Activated T-helper 1 cell treated with anti-CD3 and anti-CD28 coated beads, Interleukin-2, amount 50 U/mL, for 16 hours (primary cell): ENCODE results near the gene WDFY2.
"Not testable (repeated sequence)": the region's sequence is repeated elsewhere in the genome, so short reads cannot be mapped to it uniquely, and the experiment has no call there.

ENCODE experiments used
- DNase-seq, 2 donors: peaks; one replicate each; pipeline ENCODE4 v3.0.0-alpha.2; 2020; ENCODE audit warnings: low read depth in 1 of 2, low spot score in 1 of 2

Gene WDFY2, protein sequence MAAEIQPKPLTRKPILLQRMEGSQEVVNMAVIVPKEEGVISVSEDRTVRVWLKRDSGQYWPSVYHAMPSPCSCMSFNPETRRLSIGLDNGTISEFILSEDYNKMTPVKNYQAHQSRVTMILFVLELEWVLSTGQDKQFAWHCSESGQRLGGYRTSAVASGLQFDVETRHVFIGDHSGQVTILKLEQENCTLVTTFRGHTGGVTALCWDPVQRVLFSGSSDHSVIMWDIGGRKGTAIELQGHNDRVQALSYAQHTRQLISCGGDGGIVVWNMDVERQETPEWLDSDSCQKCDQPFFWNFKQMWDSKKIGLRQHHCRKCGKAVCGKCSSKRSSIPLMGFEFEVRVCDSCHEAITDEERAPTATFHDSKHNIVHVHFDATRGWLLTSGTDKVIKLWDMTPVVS

DNA sequence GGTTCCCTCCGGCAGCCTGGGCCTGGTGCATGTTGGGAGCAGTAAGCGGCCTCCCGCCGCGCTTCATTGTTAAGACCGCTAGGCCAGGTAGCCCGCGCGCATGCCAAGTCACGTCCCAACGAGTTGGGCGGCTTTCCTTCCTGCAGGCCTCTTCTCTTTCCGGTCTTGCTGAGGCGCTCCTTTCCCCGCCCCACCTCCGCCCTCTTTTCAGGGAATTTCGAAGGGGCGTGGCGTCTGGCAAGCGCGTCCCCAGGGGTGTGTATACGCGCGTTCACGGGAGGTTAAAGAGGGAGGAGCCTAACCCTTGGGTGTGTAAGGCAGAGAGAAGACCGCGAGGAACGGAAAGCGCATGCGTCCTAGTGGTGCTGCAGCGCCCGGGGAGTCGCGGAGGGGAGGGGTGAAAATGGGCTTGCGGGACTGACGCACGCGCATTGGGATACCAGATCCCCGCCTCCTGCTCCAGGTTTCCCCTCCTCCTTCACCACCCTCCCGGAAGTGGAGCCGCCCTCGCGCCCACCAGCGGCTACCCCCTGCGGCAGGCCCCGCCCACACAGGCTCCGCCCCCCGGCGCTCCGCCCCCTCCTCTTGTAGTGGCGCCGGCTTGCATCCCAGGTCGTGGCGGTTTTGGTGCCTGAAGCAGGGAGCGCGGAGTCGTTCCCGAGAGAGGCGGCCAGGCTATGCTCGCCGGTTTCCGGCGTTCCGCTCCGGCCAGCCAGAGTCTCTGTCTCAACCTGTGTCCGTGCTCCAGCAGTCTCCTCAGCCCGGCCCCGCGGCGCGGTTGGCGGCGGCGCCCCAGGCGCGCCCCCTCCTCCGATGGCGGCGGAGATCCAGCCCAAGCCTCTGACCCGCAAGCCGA, at the start of gene WDFY2:
Gene WDFY2 (plus strand): TSS at position 588 of the 856 bp plus-strand sequence. CDS start 226 bp downstream, at position 814.
- DNase-seq: peak; percentile 99

DNA sequence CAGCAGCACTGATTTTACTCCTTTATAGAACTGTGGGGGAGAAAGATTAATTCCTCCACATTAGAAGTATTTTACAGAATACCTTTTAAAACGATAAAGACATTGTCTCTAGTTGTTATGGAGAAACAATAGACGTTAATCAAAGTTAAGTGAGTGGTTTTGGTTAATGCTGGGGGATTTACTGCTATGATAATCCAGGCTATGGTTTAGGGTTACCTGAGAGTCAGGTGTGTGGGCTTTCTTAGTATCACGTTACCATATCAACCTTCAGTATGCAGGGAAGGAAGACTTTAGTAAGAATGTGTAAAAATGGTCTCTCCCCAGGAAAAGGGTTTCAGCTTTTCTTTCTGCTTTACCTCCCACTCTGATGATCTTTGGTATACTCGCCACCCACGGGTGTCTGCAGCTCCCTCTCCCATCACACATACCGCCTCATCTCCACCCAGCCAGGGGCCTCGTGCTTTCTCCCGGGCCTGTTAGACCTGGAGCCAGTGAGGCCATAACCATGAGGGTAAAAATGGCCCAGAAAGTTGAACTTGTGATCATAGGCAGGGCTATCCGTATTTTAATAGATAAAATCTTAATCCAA, 45.6 kb upstream of the WDFY2 start:
- DNase-seq: no peak

DNA sequence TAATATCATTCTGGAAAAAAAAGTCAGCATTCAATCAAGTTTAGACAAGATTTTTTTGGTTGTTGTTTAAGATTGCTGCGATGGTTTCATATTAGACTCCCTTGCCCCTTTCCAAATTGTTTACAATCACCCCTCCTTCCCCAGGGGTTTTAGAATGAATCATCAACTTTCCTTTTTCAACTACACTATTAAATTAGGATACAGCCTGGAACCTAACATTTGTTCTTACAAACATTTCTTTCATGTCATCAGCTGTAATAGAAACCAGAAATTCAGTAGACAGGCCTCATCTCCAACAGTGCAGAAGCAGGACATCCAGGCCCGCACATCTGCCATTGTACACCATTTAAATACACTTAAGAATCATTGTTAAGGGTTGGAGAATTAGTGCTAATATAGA, 44.4 kb upstream of the WDFY2 start:
- DNase-seq: no peak

DNA sequence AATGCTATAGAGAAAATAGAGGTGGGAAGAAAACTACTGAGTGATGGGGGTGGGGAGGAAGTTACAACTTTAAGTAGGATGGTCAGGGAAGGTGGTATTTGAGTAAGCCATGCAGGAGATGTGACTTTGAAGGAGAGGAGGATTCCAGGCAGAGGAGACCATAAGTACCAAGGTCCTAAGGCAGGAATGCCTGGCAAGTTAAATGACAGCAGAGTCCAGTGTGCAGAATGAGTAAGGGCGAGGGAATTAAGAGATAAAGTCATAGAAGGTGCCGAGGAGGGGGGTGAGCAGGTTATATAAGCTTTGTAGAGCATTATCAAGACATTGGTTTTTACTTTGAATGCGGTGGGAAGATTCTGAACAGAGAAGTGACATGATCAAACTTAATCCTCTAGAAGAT, 43.2 kb upstream of the WDFY2 start:
- DNase-seq: no peak

DNA sequence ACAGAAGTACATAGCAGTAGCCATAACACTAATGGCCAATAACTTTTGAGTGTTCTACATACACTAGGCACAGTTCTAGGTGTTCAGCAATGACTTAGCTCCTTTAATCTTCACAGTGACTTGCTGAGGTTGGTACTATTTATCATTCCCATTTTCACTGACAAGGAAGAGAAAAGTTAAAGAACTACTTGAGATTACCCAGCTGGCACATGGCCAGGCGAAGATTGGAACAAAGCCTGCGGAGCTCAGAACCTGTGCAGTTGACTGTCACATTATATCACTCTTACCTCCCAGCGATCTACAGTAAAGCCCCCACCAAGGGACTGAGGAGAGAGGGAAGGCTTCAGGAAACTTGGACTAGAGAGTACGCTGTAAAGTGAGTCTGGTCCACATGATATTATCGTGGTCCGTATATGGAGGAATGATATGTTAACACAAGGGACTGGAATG, 42.4 kb upstream of the WDFY2 start:
- no peak for DNase-seq

DNA sequence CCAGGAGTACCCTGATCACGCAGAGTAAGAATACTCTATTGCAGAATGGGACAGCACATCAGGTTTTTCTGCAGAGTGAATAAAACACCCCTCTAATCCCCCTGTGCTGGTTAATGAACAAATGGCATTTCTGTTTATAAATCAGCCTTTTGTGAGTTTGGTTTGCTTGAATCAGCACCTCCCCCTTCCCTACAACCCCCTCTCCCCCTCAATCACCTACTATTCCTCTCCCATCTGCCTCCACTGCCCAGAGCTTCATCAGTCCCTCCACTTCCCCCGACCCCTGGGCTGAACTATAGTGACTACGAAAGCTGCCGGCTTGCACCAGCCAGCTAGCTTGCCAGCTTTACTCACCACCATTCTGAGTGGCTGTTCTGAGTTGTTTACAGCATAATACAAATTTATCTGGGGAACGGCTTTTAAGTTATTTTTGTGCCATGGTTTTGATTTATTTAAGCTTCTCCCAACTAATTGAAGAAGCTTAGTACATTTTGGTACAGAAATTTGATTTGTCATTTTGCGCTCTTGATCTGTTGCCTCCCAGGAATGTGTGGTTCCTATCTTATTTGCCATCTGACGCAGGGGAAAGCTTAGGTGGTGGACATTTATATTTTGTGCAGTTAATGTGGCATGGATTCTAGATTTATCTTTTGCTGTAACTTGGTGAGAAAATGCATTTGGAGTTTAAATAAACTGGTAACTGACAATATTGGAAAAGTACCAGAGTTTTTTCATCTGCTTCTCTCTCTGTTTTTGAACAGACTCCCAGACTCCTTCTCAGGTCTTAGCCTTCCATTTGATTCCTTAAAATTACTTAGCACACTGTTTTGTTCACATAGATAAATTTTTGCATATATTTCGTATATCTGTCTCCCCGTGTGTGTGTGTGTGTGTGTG, 41.7 kb upstream of the WDFY2 start:
- DNase-seq: no peak

DNA sequence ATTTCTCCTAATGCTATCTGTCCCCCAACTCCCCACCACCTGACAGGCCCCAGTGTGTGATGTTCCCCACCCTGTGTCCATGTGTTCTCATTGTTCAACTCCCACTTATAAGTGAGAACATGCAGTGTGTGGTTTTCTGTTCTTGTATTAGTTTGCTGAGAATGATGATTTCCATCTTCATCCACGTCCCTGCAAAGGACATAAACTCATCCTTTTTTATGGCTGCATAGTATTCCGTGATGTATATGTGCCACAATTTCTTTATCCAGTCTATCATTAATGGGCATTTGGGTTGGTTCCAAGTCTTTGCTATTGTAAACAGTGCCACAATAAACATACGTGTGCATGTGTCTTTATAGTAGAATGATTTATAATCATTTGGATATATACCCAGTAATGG, 38.8 kb upstream of the WDFY2 start:
- not testable (repeated sequence) for DNase-seq

DNA sequence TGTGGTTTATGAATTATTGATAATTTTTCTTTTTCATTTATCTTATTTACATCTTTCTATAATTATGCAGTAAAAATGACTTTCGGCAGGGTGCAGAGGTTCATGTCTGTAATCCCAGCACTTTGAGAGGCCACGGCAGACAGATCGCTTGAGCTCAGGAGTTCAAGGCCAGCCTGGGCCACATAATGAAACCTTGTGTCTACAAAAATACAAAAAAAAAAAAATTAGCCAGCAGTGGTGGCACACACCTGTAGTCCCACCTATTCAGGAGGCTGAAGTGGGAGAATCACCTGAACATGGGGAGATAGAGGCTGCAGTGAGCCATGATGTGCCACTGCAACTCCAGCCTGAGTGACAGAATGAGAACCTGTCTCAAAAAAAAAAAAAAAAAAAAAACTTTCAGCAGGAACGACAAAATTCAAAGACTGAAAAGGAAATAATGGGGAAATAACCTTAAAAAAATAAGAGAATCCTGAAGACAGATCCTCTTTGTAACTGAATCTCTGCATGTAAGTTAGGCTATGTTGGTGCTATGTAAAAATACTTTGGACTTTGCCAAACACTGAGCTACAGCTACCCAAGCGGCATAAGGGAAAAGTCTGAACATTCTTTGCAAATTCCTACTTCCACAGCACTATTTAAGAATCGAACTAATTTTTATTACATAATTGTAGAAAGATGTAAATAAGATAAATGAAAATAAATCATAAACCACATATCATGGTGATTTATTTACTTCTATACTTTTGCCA, 36.7 kb upstream of the WDFY2 start:
- no peak for DNase-seq

DNA sequence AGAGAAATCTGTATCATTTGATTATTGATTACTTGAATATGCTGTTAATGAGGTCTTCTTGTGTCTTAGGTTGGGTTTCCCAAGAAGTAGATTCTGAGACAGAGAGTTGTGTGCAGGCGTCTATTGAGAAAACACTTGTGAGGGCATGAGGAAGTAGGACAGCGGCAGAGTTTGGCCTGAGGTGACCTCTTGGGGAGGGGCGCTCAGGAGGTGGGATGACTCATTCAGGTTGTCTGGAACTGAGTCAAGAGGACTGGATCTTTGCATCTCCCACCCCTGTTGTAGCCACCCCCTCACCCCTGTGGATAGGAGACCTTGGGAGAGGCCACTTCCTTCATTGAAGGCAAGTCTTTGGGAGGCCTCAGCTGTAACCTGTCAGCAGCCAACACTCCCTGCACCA, 35.2 kb upstream of the WDFY2 start:
- DNase-seq: no peak

DNA sequence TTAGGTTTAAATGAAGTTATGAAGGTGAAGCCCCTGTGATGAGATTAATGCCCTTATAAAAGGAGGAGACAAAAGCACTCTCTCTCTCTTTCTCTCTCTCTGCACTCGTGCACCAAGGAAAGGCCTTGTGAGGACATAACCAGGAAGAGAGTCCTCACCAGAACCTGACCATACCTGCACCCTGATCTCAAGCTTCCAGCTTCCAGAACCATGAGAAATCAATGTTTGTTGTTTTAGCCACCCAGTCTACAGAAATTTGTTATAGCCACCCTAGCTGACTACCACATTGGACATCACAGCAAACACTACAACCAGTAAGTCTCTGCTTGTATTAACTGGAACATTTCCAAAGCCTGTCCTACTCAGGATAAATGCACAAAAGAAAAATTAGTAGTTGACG, 34.7 kb upstream of the WDFY2 start:
- no peak for DNase-seq

DNA sequence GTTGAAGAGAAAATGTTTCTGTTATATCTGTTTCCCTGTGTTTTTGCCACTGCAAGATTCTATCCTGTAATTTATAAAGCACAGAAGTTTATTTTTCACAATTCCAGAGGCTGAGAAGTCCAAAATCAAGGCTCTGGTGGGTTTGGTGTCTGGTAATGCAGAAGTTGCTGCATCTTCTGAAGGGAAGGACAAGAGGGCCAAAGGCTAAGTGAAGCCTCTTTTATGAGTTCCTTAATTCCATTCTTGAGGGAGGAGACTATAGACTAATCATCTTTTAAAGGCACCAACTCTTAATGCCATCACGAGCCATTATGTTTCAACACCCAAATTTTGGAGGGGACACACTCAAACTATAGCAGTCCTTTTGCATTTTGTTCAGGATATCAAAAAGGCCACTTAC, 34.1 kb upstream of the WDFY2 start:
- DNase-seq: no peak

DNA sequence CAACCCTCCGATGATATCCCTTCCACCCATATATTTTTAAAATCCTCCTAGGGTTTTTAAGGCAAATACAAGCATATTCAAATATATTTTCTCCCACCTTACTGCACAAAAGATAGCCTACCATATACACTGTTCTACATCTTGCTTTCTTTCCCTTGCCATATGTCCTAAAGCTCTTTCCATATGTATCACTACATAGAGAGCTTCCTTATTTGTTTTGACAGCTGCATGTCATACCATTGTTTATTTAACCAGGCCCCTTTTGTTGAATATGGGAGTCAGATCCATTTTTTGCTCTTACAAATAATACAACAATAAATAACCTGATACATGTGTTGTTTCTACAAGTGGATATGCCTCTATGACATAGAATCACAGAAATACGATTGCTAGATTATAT, 32.8 kb upstream of the WDFY2 start:
- no peak for DNase-seq

DNA sequence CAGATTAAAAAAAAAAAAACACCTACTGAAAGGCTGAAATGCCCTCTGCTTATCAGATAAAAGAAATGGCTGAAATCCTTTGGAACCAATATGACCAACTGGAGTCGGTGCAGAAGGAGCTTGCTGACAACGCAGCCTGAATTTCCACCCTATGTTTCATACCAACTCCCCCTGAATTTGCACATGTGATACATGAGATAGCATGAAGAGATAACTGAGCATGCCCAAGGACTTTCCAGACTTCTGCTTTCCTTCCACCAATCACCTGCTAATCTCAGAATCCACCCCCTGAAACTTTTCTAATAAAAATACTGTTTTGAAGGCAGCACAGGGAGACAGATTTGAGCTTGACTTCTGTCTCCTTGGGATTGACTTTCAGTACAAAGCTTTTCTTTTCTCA, 32.2 kb upstream of the WDFY2 start:
- DNase-seq: no peak

DNA sequence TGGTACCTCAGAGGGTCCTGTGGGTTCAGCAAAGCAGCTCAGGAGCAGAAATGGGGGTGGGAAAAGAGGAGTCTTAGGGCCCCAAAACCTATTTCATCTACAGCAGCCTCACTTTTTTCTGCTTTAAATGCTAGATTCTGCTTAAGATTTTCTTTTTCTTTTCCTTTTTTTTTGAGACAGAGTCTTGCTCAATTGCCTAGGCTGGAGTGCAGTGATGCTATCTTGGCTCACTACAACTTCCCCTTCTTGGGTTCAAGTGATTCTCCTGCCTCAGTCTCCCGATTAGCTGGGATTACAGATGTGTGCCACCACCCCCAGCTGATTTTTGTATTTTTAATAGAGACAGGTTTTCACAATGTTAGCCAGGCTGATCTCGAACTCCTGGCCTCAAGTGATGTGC, 30.7 kb upstream of the WDFY2 start:
- no peak for DNase-seq

DNA sequence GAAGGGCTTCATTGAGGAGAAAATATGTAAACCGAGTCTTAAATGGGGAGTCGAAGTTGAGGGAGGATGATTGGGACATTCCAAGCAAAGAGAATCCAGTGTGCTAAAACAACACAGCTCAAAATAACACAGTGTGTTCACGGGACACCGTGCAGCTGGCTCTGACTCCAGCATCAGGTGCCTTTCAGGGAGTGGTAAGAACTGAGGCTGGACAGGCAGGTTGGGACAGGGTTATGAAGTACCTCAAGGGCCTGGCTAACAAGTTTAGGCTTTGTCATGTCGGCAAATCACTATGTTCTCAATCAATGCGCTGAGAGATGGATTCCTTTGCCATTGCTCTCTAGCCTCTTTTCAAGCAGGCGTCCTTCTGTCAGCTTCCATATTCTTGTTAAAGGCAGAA, 27.5 kb upstream of the WDFY2 start:
- no peak for DNase-seq

DNA sequence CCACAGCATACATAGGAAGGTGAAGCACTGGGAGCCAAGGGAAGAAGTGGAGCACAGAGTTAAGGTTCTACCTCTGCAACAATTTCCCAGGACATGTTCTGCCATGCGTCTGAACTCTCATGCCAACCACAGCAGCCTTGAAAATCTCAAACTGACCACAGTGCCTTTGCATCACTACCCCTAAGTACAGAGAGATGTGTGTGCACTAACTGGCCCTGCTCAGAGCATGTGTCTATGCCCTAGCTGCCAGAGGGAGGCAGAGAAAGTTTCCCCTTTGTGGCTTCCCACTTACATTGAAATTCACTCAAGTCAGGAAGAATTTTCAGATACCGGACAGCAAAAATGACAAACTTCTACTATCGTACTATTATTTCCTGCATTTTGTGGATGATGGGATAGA, 26.8 kb upstream of the WDFY2 start:
- DNase-seq: no peak

DNA sequence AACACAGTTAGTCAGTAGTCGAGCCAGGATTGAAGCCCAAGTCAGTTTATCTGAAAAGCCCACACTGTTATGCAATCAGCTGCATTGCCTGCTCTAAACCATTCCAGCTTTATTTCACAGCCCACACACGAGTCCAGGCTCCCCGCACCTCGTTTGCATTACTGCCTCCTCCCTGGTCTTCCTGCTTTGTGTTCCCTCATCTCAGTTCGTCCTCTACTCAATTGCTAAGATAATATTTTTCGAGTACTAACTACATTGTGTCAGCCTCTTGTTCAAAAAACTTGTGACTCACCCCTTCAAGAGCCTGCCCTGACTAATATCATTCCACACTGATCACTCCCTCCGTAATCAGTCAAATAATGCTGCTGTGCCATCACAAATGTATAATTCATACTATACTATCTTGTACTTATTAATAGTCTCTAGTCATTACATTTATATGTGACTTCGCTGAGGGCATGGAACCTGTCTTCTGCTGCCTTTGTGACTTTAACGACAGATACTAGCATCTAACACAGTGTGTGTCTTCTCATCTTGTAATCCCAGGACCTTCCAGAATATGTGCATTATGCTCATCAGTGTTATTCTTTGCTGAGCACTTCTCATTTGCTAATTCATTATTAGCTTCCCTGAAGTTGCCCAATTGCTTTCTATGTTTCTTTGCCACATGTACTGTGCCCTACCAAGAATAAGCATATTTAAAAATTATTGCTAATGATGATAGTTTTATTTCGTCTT, 26.2 kb upstream of the WDFY2 start:
- no peak for DNase-seq

DNA sequence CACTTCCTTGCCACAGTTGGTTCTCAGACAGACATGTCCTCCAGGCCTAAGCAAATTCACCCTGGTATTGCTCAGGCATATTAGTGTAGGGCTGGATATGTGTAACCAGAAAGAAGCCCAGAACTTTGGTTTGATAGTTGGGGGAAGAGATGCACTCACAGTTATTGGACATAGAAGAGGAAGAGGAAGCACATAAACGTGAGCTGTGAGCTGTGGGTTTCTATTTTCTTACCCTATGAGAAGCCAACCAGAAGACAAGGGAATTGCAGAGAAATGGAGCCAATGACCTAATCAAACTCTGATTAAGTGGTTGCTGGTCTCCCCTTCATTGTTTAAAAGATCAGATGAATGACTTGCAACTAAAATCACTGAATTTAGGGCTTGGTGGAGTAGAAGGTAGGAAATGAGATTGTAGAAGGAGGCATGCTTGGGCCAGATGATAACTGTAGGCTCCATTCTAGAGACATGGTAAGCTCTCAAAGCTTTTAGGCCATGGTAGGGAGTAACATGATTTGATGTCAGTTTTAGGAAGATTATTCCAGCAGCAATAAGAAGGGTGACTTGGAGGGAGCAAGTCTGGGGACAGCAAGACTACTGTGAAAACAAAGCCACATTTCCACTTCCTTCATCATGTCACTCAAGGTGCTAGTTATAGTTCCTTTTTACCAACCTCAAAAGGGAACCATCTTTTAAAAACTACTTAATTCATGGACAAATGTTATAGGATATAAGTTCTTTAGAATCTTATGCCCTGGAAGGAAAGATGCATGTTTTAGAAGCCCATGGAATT, 24.1 kb upstream of the WDFY2 start:
- no peak for DNase-seq
